Measurements from ENCODE around the gene ITGB5.

GRCh38 chr3:124923833-124924232, 36.7 kb upstream of the ITGB5 start:
- TF ChIP-seq, protein P1, sequence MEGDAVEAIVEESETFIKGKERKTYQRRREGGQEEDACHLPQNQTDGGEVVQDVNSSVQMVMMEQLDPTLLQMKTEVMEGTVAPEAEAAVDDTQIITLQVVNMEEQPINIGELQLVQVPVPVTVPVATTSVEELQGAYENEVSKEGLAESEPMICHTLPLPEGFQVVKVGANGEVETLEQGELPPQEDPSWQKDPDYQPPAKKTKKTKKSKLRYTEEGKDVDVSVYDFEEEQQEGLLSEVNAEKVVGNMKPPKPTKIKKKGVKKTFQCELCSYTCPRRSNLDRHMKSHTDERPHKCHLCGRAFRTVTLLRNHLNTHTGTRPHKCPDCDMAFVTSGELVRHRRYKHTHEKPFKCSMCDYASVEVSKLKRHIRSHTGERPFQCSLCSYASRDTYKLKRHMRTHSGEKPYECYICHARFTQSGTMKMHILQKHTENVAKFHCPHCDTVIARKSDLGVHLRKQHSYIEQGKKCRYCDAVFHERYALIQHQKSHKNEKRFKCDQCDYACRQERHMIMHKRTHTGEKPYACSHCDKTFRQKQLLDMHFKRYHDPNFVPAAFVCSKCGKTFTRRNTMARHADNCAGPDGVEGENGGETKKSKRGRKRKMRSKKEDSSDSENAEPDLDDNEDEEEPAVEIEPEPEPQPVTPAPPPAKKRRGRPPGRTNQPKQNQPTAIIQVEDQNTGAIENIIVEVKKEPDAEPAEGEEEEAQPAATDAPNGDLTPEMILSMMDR (conservative IDR thresholded peaks at IDR 0.05; ENCODE audit: low read depth, low read length): no peak
- TF ChIP-seq EZH2phosphoT487 (IDR thresholded peaks at IDR 0.05; ENCODE audit: borderline replicate concordance, low read length): no peak
